Brain microvascular endothelial cell (primary cell): ENCODE data around the gene ATP1A2.

Experiments used
- DNase-seq: peaks from one replicate; pipeline ENCODE4 v3.0.0-alpha.2; 2020
- H3K27ac ChIP-seq: fragments of 250-450 bp; sonication (Bioruptor Pico); 2 replicates; pipeline ENCODE4 v1.5.1; 2020; ENCODE audit warnings: mild to moderate bottlenecking, moderate library complexity
- H3K27me3 ChIP-seq: fragments of 250-450 bp; sonication (Bioruptor Pico); replicated peaks from 2 replicates; pipeline ENCODE4 v1.5.1; 2020; ENCODE audit warnings: mild to moderate bottlenecking
- H3K36me3 ChIP-seq: fragments of 250-450 bp; sonication (Bioruptor Pico); replicated peaks from 2 replicates; pipeline ENCODE4 v1.5.1; 2020; ENCODE audit warnings: mild to moderate bottlenecking
- H3K4me3 ChIP-seq: 2 replicates; pipeline ENCODE4 v1.5.1; 2011; ENCODE audit warnings: low read depth, mild to moderate bottlenecking, control low read depth, low read length, moderate library complexity
- CTCF ChIP-seq: IDR thresholded peaks from 2 replicates; pipeline ENCODE4 v1.5.1; 2011; ENCODE audit warnings: low read depth, mild to moderate bottlenecking, moderate library complexity, low read length, control low read depth, inconsistent platforms; ENCODE audit errors: missing control alignments
- in situ Hi-C: cut with HindIII; loops from 2 replicates; pipeline ENCODE4 v1.10.0; 2017; ENCODE audit warnings: low sequenced_read_pairs, low pct_ligation_motif_present

Gene ATP1A2

GRCh38 chr1:160089883-160090282 is 25.7 kb upstream of the ATP1A2 start:
- H3K27ac ChIP-seq: no peak overlapping the region
- TF ChIP-seq CTCF: no peak

GRCh38 chr1:160090760-160091159 is 24.8 kb upstream of the ATP1A2 start:
- Histone ChIP-seq H3K36me3 (no peaks in the 10 kb centered on the region), H3K4me3 (no peak overlapping the region), H3K27ac (no peak overlapping the region), H3K27me3 (no peaks in the 10 kb centered on the region)
- in situ Hi-C loops: no loop called here
- no peak for TF ChIP-seq CTCF
- no peak for DNase-seq

More at GRCh38 chr1:160089883-160090282, 25.7 kb upstream of the ATP1A2 start:
- no peak overlapping the region for H3K4me3 ChIP-seq
- no peaks in the 10 kb centered on the region for H3K27me3 ChIP-seq
- in situ Hi-C loops: no loop called here
- no peak for DNase-seq
- H3K36me3 ChIP-seq: no peaks in the 10 kb centered on the region

- no peak for DNase-seq
- in situ Hi-C loops: no loop called here
- Histone ChIP-seq H3K4me3 (no peak overlapping the region), H3K36me3 (no peaks in the 10 kb centered on the region), H3K27ac (no peak overlapping the region), H3K27me3 (no peaks in the 10 kb centered on the region)
- no peak for TF ChIP-seq CTCF
Measured at GRCh38 chr1:160091666-160092223, 23.8 kb upstream of the ATP1A2 start.

- Histone ChIP-seq H3K27me3 (no peaks in the 10 kb centered on the region), H3K36me3 (no peaks in the 10 kb centered on the region), H3K4me3 (no peak overlapping the region), H3K27ac (no peak overlapping the region)
- TF ChIP-seq CTCF: no peak
- in situ Hi-C loops: no loop called here
- no peak for DNase-seq
Measured at GRCh38 chr1:160092366-160093068, 23.0 kb upstream of the ATP1A2 start.

- in situ Hi-C loops: no loop called here
- DNase-seq: no peak
- no peak for TF ChIP-seq CTCF
- no peak overlapping the region for H3K27ac ChIP-seq
- no peaks in the 10 kb centered on the region for H3K36me3 ChIP-seq
- H3K27me3 ChIP-seq: no peaks in the 10 kb centered on the region
- no peak overlapping the region for H3K4me3 ChIP-seq
Measured at GRCh38 chr1:160093069-160093395, 22.5 kb upstream of the ATP1A2 start.
